Neural cell (in vitro differentiated cells): Measurements from ENCODE around the gene UFD1. TPM values are rescaled to one million over a fixed set of nuclear protein-coding genes. Genes with fewer than 3 reads are reported as not detected.

Experiments
- H2AFZ ChIP-seq: fragments of 200-600, 300-800 bp; sonication (generic), shearing (Covaris generic); 2 replicates; pipeline ENCODE4 v1.6.0; 2014; ENCODE audit warnings: low read depth, mild to moderate bottlenecking, antibody characterized with exemption, low read length, moderate library complexity
- H3F3A ChIP-seq: fragments of 200-600 bp; shearing (Covaris generic); 2 replicates; pipeline ENCODE4 v1.6.1; 2016; ENCODE audit warnings: mild to moderate bottlenecking, moderate library complexity, mixed read lengths, antibody characterized with exemption, low read length; ENCODE audit not compliant: insufficient read depth, poor library complexity, severe bottlenecking
- H3K27ac ChIP-seq: fragments of 200-600, 300-800 bp; sonication (generic), shearing (Covaris generic); 2 replicates; pipeline ENCODE4 v1.5.1; 2014; ENCODE audit warnings: mild to moderate bottlenecking, low read length, moderate library complexity
- H3K27me3 ChIP-seq: fragments of 300-800, 200-600 bp; sonication (generic), shearing (Covaris generic); 2 replicates; pipeline ENCODE4 v1.6.0; 2014; ENCODE audit warnings: mild to moderate bottlenecking, low read depth, low read length, moderate library complexity; ENCODE audit not compliant: insufficient read depth
- H3K36me3 ChIP-seq: fragments of 300-800, 200-600 bp; sonication (generic), shearing (Covaris generic); 2 replicates; pipeline ENCODE4 v1.5.1; 2014; ENCODE audit warnings: mild to moderate bottlenecking, antibody characterized with exemption, low read length, moderate library complexity; ENCODE audit not compliant: insufficient read depth
- H3K4me2 ChIP-seq: fragments of 300-800, 200-600 bp; sonication (generic), shearing (Covaris generic); 2 replicates; pipeline ENCODE4 v1.6.0; 2014; ENCODE audit warnings: mild to moderate bottlenecking, low read length
- H3K4me3 ChIP-seq: fragments of 300-800, 200-600 bp; sonication (generic), shearing (Covaris generic); 2 replicates; pipeline ENCODE4 v1.5.1; 2014; ENCODE audit warnings: mild to moderate bottlenecking, low read length, moderate library complexity
- H3K79me2 ChIP-seq: fragments of 200-600 bp; shearing (Covaris generic); replicated peaks from 2 replicates; pipeline ENCODE4 v1.6.0; 2014; ENCODE audit warnings: mild to moderate bottlenecking, low read length, moderate library complexity; ENCODE audit not compliant: insufficient read depth
- H3K9ac ChIP-seq: fragments of 300-800, 200-600 bp; sonication (generic), shearing (Covaris generic); 2 replicates; pipeline ENCODE4 v1.6.1; 2016; ENCODE audit warnings: mild to moderate bottlenecking, low read length, mixed read lengths
- H3K9me2 ChIP-seq: fragments of 200-600 bp; shearing (Covaris generic); 2 replicates; pipeline ENCODE4 v1.6.1; 2016; ENCODE audit warnings: mild to moderate bottlenecking, low read length, mixed read lengths; ENCODE audit not compliant: insufficient read depth
- H3K9me3 ChIP-seq: fragments of 200-600, 300-800 bp; sonication (generic), shearing (Covaris generic); 2 replicates; pipeline ENCODE4 v1.6.1; 2016; ENCODE audit warnings: mild to moderate bottlenecking, mixed run types, low read length, moderate library complexity, mixed read lengths
- H4K20me1 ChIP-seq: fragments of 200-600 bp; shearing (Covaris generic); 2 replicates; pipeline ENCODE4 v1.6.1; 2016; ENCODE audit warnings: mild to moderate bottlenecking, mixed run types; ENCODE audit not compliant: insufficient read depth
- CTCF ChIP-seq: fragments of 450-650 bp; IDR thresholded peaks from 2 replicates; pipeline ENCODE4 v1.5.1; 2014; ENCODE audit warnings: antibody characterized with exemption, mild to moderate bottlenecking, moderate library complexity; ENCODE audit not compliant: poor library complexity, severe bottlenecking
- EP300 ChIP-seq: fragments of 450-650 bp; conservative IDR thresholded peaks from 2 replicates; pipeline ENCODE4 v1.6.1; 2014; ENCODE audit warnings: antibody characterized with exemption, mild to moderate bottlenecking, moderate library complexity; ENCODE audit not compliant: poor library complexity, severe bottlenecking
- EZH2 ChIP-seq: fragments of 200-600, 300-800 bp; shearing (Covaris generic), sonication (generic); IDR thresholded peaks from 2 replicates; pipeline ENCODE4 v1.6.1; 2014; ENCODE audit warnings: antibody characterized with exemption, low read length, borderline replicate concordance, mild to moderate bottlenecking; ENCODE audit not compliant: insufficient read depth, poor library complexity, severe bottlenecking
- MXI1 ChIP-seq: fragments of 450-650 bp; conservative IDR thresholded peaks from 2 replicates; pipeline ENCODE4 v1.6.1; 2014; ENCODE audit warnings: antibody characterized with exemption, mild to moderate bottlenecking; ENCODE audit not compliant: poor library complexity, severe bottlenecking
- POLR2AphosphoS5 ChIP-seq: IDR thresholded peaks from 2 replicates; pipeline ENCODE4 v1.6.1; 2012
- RAD21 ChIP-seq: fragments of 450-650 bp; conservative IDR thresholded peaks from 2 replicates; pipeline ENCODE4 v1.6.1; 2014; ENCODE audit warnings: antibody characterized with exemption, mild to moderate bottlenecking, moderate library complexity
- REST ChIP-seq: IDR thresholded peaks from 2 replicates; pipeline ENCODE4 v1.6.1; 2012; ENCODE audit warnings: borderline replicate concordance
- SMC3 ChIP-seq: fragments of 450-650 bp; conservative IDR thresholded peaks from 2 replicates; pipeline ENCODE4 v1.6.1; 2014; ENCODE audit warnings: antibody characterized with exemption, mild to moderate bottlenecking, moderate library complexity; ENCODE audit not compliant: poor library complexity
- TAF1 ChIP-seq: IDR thresholded peaks from 2 replicates; pipeline ENCODE4 v1.6.1; 2012; ENCODE audit warnings: low read depth
- polyA plus RNA-seq: library from polyadenylated mRNA; depleted of rRNA; stranded (reverse); fragments of >200 nt; gene quantifications from 2 replicates; pipeline ENCODE4 v1.2.3, GENCODE V29; 2014

Gene UFD1
- polyA plus RNA-seq, 1 donor from 2014 or later, result 56.9 TPM

- Histone ChIP-seq H3K27ac (no peak overlapping the region), H3K9me3 (no peaks in the 10 kb centered on the region), H3K4me3 (no peak overlapping the region), H3K4me2 (no peak overlapping the region), H2AFZ (no peak overlapping the region), H3K27me3 (peaks cover 45% of the 10 kb centered on the region), H3K79me2 (no peaks in the 10 kb centered on the region), H3K9ac (no peak overlapping the region), H3F3A (no peaks in the 10 kb centered on the region), H3K36me3 (no peaks in the 10 kb centered on the region), H4K20me1 (no peaks in the 10 kb centered on the region), H3K9me2 (no peaks in the 10 kb centered on the region)
- TF ChIP-seq EP300 (no peak), MXI1 (no peak), POLR2AphosphoS5 (no peak), SMC3 (no peak), TAF1 (no peak), EZH2 (no peak), REST (no peak), CTCF (no peak), RAD21 (no peak)
Observed at GRCh38 chr22:19526076-19526701, 47.2 kb upstream of the UFD1 start.

- Histone ChIP-seq H3K27me3 (peaks cover 45% of the 10 kb centered on the region), H3K27ac (no peak overlapping the region)
Observed at GRCh38 chr22:19525666-19526065, 46.7 kb upstream of the UFD1 start.

More at GRCh38 chr22:19525666-19526065, 46.7 kb upstream of the UFD1 start:
- Histone ChIP-seq H3K4me3 (no peak overlapping the region), H3K9ac (no peak overlapping the region), H3K9me3 (no peaks in the 10 kb centered on the region), H3K9me2 (no peaks in the 10 kb centered on the region), H3K36me3 (no peaks in the 10 kb centered on the region), H3K4me2 (no peak overlapping the region), H3K79me2 (no peaks in the 10 kb centered on the region), H3F3A (no peaks in the 10 kb centered on the region), H4K20me1 (no peaks in the 10 kb centered on the region), H2AFZ (no peak overlapping the region)
- TF ChIP-seq REST, result no peak
- no peak for TF ChIP-seq POLR2AphosphoS5
- no peak for TF ChIP-seq EZH2
- TF ChIP-seq EP300, result no peak
- no peak for TF ChIP-seq MXI1
- no peak for TF ChIP-seq SMC3
- TF ChIP-seq TAF1, result no peak
- no peak for TF ChIP-seq RAD21
- no peak for TF ChIP-seq CTCF
